H9 (cell line): Measurements from ENCODE around the gene GSTK1. TPM values are rescaled to one million over a fixed set of nuclear protein-coding genes. Genes with fewer than 3 reads are reported as not detected.

ENCODE experiments used
- DNase-seq: peaks from one replicate; pipeline ENCODE4 v3.0.0-alpha.2; 2017
- H2AFZ ChIP-seq: one replicate; pipeline ENCODE4 v1.6.1; 2013; ENCODE audit warnings: mild to moderate bottlenecking, low read length, control low read depth, moderate library complexity
- H2AK5ac ChIP-seq: 2 replicates; pipeline ENCODE4 v1.6.1; 2013; ENCODE audit warnings: low read length, control low read depth, mixed read lengths; ENCODE audit not compliant: insufficient read length
- H2BK120ac ChIP-seq: one replicate; pipeline ENCODE4 v1.6.1; 2013; ENCODE audit warnings: low read depth, mild to moderate bottlenecking, low read length, control low read depth, inconsistent platforms; ENCODE audit not compliant: poor library complexity, severe bottlenecking
- H2BK12ac ChIP-seq: 2 replicates; pipeline ENCODE4 v1.6.1; 2013; ENCODE audit warnings: low read length, control low read depth, mixed read lengths, low read depth; ENCODE audit not compliant: insufficient read length
- H2BK15ac ChIP-seq: 2 replicates; pipeline ENCODE4 v1.6.1; 2013; ENCODE audit warnings: low read depth, low read length, control low read depth
- H2BK20ac ChIP-seq: one replicate; pipeline ENCODE4 v1.6.1; 2013; ENCODE audit warnings: low read depth, mild to moderate bottlenecking, low read length, control low read depth, inconsistent platforms; ENCODE audit not compliant: poor library complexity, severe bottlenecking
- H2BK5ac ChIP-seq: 2 replicates; pipeline ENCODE4 v1.6.1; 2013; ENCODE audit warnings: low read length, control low read depth, mixed read lengths; ENCODE audit not compliant: insufficient read length
- H3K14ac ChIP-seq: 2 replicates; pipeline ENCODE4 v1.6.1; 2013; ENCODE audit warnings: low read length, control low read depth; ENCODE audit not compliant: insufficient read depth
- H3K18ac ChIP-seq: 2 replicates; pipeline ENCODE4 v1.6.1; 2013; ENCODE audit warnings: low read depth, mild to moderate bottlenecking, mixed read lengths, low read length, control low read depth; ENCODE audit not compliant: insufficient read length
- H3K23ac ChIP-seq: 2 replicates; pipeline ENCODE4 v1.6.1; 2013; ENCODE audit warnings: low read length, control low read depth, mixed read lengths, low read depth; ENCODE audit not compliant: insufficient read length
- H3K23me2 ChIP-seq: 2 replicates; pipeline ENCODE4 v1.6.1; 2013; ENCODE audit warnings: low read depth, mild to moderate bottlenecking, mixed read lengths, low read length, control low read depth; ENCODE audit not compliant: insufficient read length, poor library complexity, severe bottlenecking
- H3K27ac ChIP-seq: 2 replicates; pipeline ENCODE4 v1.5.1; 2013; ENCODE audit warnings: low read length, control low read depth, mixed read lengths, low read depth; ENCODE audit not compliant: insufficient read length
- H3K27me3 ChIP-seq: 2 replicates; pipeline ENCODE4 v1.6.1; 2013; ENCODE audit warnings: low read length, control low read depth, inconsistent platforms; ENCODE audit not compliant: insufficient read depth
- H3K4ac ChIP-seq: 2 replicates; pipeline ENCODE4 v1.6.1; 2013; ENCODE audit warnings: low read depth, mild to moderate bottlenecking, control low read depth, inconsistent platforms, low read length, moderate library complexity
- H3K4me1 ChIP-seq: 2 replicates; pipeline ENCODE4 v1.6.1; 2013; ENCODE audit warnings: low read length, control low read depth, inconsistent platforms; ENCODE audit not compliant: insufficient read depth
- H3K4me2 ChIP-seq: 2 replicates; pipeline ENCODE4 v1.6.1; 2013; ENCODE audit warnings: low read length, control low read depth, mixed read lengths; ENCODE audit not compliant: insufficient read length, insufficient read depth
- H3K56ac ChIP-seq: 2 replicates; pipeline ENCODE4 v1.6.1; 2013; ENCODE audit warnings: low read depth, mild to moderate bottlenecking, mixed read lengths, low read length, control low read depth; ENCODE audit not compliant: insufficient read length
- H3K79me1 ChIP-seq: 2 replicates; pipeline ENCODE4 v1.6.1; 2013; ENCODE audit warnings: low read depth, mild to moderate bottlenecking, moderate library complexity, low read length, control low read depth, inconsistent platforms; ENCODE audit not compliant: insufficient read depth, poor library complexity, severe bottlenecking
- H3K79me2 ChIP-seq: 2 replicates; pipeline ENCODE4 v1.6.1; 2013; ENCODE audit warnings: low read length, control low read depth, inconsistent platforms; ENCODE audit not compliant: insufficient read depth
- H3K9ac ChIP-seq: 2 replicates; pipeline ENCODE4 v1.6.1; 2013; ENCODE audit warnings: low read length, control low read depth, mixed read lengths; ENCODE audit not compliant: insufficient read length; ENCODE audit errors: extremely low read depth
- H3K9me3 ChIP-seq: one replicate; pipeline ENCODE4 v1.6.1; 2013; ENCODE audit warnings: low read depth, low read length, inconsistent platforms; ENCODE audit not compliant: control insufficient read depth
- H3T11ph ChIP-seq: one replicate; pipeline ENCODE4 v1.6.1; 2013; ENCODE audit warnings: mild to moderate bottlenecking, low read length, control low read depth, inconsistent platforms
- H4K20me1 ChIP-seq: one replicate; pipeline ENCODE4 v1.6.1; 2013; ENCODE audit not compliant: control insufficient read depth, insufficient read length, insufficient read depth
- H4K5ac ChIP-seq: 2 replicates; pipeline ENCODE4 v1.6.1; 2013; ENCODE audit warnings: low read depth, mild to moderate bottlenecking, mixed read lengths, low read length, control low read depth; ENCODE audit not compliant: insufficient read length
- H4K8ac ChIP-seq: replicated peaks from 2 replicates; pipeline ENCODE4 v1.6.1; 2013; ENCODE audit warnings: low read length, control low read depth, mixed read lengths, low read depth; ENCODE audit not compliant: insufficient read length
- H4K91ac ChIP-seq: 2 replicates; pipeline ENCODE4 v1.6.1; 2013; ENCODE audit warnings: low read depth, mild to moderate bottlenecking, moderate library complexity, mixed read lengths, low read length, control low read depth; ENCODE audit not compliant: insufficient read length
- H3K27ac Mint-ChIP-seq, 3 experiments: 2 replicates in 2 of 3; 3 replicates in 1 of 3; pipeline ENCODE4 v1.8.0; 2020 to 2021; ENCODE audit warnings: mixed read lengths in 3 of 3, mild to moderate bottlenecking in 1 of 3, moderate library complexity in 1 of 3
- H3K27me3 Mint-ChIP-seq: 2 replicates; pipeline ENCODE4 v1.8.0; 2021; ENCODE audit warnings: low read depth, mild to moderate bottlenecking, moderate library complexity, mixed read lengths
- H3K36me3 Mint-ChIP-seq, 3 experiments: 2 replicates in 2 of 3; 3 replicates in 1 of 3; pipeline ENCODE4 v1.8.0; 2020 to 2021; ENCODE audit warnings: low read depth in 3 of 3, mixed read lengths in 3 of 3; ENCODE audit not compliant: insufficient read depth in 1 of 3
- H3K4me1 Mint-ChIP-seq, 2 experiments: 2 replicates each; pipeline ENCODE4 v1.8.0; 2020; ENCODE audit warnings: mixed read lengths in 2 of 2
- H3K4me3 Mint-ChIP-seq, 2 experiments: 2 replicates in 1 of 2; 3 replicates in 1 of 2; pipeline ENCODE4 v1.8.0; 2020 to 2021; ENCODE audit warnings: mild to moderate bottlenecking in 2 of 2, mixed read lengths in 2 of 2, moderate library complexity in 1 of 2
- H3K9me3 Mint-ChIP-seq, 2 experiments: 2 replicates in 1 of 2; 3 replicates in 1 of 2; pipeline ENCODE4 v1.8.0; 2020; ENCODE audit warnings: mild to moderate bottlenecking in 2 of 2, mixed read lengths in 2 of 2, moderate library complexity in 1 of 2
- CTCF ChIP-seq: fragments of 200-600 bp; sonication (generic); conservative IDR thresholded peaks from 3 replicates; pipeline ENCODE4 v1.8.0; 2021; ENCODE audit warnings: antibody characterized with exemption, mild to moderate bottlenecking
- WGBS: extraction: QIAGEN DNeasy Blood & Tissue Kit; methylation state at CpG from one replicate; pipeline ENCODE4 v1.1.7; 2013; ENCODE audit warnings: missing lambda C conversion rate, low lambda C conversion rate, mixed read lengths; ENCODE audit not compliant: insufficient read length; ENCODE audit errors: extremely low coverage; 5-methylcytosine and 5-hydroxymethylcytosine counted together
- total RNA-seq: library from RNA; stranded (reverse); gene quantifications from 2 replicates; pipeline ENCODE4 v1.2.1, GENCODE V29; 2021

The GSTK1 gene
- total RNA-seq, 1 experiment from 2014 or later = 36.1 TPM

- Histone ChIP-seq H4K91ac (no peak overlapping the region), H3T11ph (no peak overlapping the region), H2BK12ac (no peak overlapping the region), H2AFZ (no peak overlapping the region), H3K27ac (no peak overlapping the region), H3K9ac (no peak overlapping the region), H3K23ac (no peak overlapping the region), H2BK15ac (no peak overlapping the region), H4K8ac (no peak overlapping the region), H2BK20ac (no peak overlapping the region), H3K4me1 (peaks cover 9% of the 10 kb centered on the region; the same call in 1 of the 2 replicates), H3K18ac (no peak overlapping the region), H3K4me2 (peak overlapping the region; percentile 61), H4K5ac (no peak overlapping the region), H3K14ac (no peak overlapping the region), H3K79me2 (peaks cover 16% of the 10 kb centered on the region; the same call in 1 of the 2 replicates), H3K79me1 (no peaks in the 10 kb centered on the region), H3K27me3 (peaks cover 10% of the 10 kb centered on the region; the same call in 1 of the 2 replicates), H3K4ac (no peak overlapping the region), H2BK5ac (no peak overlapping the region), H3K9me3 (peaks cover 10% of the 10 kb centered on the region), H3K23me2 (peaks cover 10% of the 10 kb centered on the region), H2AK5ac (no peak overlapping the region), H4K20me1 (no peaks in the 10 kb centered on the region), H2BK120ac (no peak overlapping the region), H3K56ac (no peak overlapping the region)
- TF ChIP-seq CTCF = no peak
- H3K9me3 Mint-ChIP-seq = peaks cover 12 to 14% of the 10 kb centered on the region in 2 experiments
- H3K4me3 Mint-ChIP-seq = no peak overlapping the region; a peak in 1 of 5 replicates
- no peak for DNase-seq
- H3K36me3 Mint-ChIP-seq = peaks cover 17 to 29% (median 22%) of the 10 kb centered on the region in 3 experiments
- WGBS = no CpG with 5 or more reads among the region's 11 CpGs
- no peak overlapping the region for H3K27ac Mint-ChIP-seq
- peaks cover 40 to 46% of the 10 kb centered on the region in 2 experiments for H3K4me1 Mint-ChIP-seq
- H3K27me3 Mint-ChIP-seq = peaks cover 41% of the 10 kb centered on the region
Measured at GRCh38 chr7:143285806-143286521, 22.7 kb downstream of the GSTK1 start.
